ENCODE results near the gene METTL2A. TPM values are rescaled to one million over a fixed set of nuclear protein-coding genes. Genes with fewer than 3 reads are reported as not detected.
A peak's percentile ranks its signal among the peaks of the same experiment; 100 is the strongest.
"Not testable (repeated sequence)": the region's sequence is repeated elsewhere in the genome, so short reads cannot be mapped to it uniquely, and the experiment has no call there.

The METTL2A gene
- total and polyA plus RNA-seq, 4 donors, result 6.3 to 14.1 (median 9.2) TPM

DNA sequence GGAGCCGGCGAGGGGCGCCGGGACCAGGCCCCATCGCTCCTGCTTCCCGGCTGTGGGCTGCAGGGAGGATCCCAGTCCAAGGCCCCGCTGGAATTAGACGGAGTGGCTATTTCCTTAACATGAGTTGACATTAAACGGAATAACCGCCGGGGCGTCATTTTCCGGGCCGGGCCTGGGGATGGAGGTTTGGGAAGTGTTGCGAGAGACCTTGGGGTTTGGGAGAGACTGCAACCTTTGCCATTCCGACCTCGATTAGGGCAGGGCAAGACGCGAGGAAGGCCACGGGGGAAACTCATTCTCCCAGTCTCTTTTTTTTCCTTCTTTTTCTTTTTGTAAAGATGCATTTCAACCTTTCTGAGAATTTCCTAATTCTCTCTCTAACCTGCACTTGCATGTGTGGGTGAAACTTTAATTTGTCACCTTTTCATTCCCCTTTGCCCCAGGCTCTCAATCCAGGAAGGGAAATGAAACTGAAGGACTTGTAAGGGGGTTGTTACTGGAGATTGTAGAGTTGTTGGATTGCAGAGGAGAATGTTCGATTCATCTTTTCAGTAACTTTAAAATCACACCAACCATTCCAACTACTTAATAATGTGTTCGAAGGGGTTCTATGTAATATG is 56.1 kb downstream of the METTL2A start:
- peak; percentile 49 for DNase-seq (ENCODE audit: low spot score)
- Histone ChIP-seq H3K4me3 (ENCODE audit: low read depth in 1 of 3, low read length in 3 of 3) (peak overlapping the region; percentile 35 to 89 (median 72)), H3K9ac (ENCODE audit: low read depth in 1 of 2, low read length in 2 of 2) (peak overlapping the region; percentile 60 to 75), H3K27ac (ENCODE audit: low read depth in 1 of 2, low read length in 2 of 2) (peak overlapping the region; percentile 63 to 67)
- not testable (repeated sequence) for H3K4me1 ChIP-seq (ENCODE audit: control insufficient read depth in 4 of 4, insufficient read depth in 4 of 4, low read length in 3 of 4); H3K36me3 ChIP-seq (ENCODE audit: control insufficient read depth in 4 of 4, insufficient read depth in 3 of 4, low read depth in 1 of 4, low read length in 3 of 4); H3K27me3 ChIP-seq (ENCODE audit: control insufficient read depth in 4 of 4, insufficient read depth in 4 of 4, low read length in 3 of 4); H3K9me3 ChIP-seq (ENCODE audit: control insufficient read depth in 4 of 4, low read length in 3 of 4)
- WGBS, result 2% methylated on average over 22 of the region's 22 CpGs

DNA sequence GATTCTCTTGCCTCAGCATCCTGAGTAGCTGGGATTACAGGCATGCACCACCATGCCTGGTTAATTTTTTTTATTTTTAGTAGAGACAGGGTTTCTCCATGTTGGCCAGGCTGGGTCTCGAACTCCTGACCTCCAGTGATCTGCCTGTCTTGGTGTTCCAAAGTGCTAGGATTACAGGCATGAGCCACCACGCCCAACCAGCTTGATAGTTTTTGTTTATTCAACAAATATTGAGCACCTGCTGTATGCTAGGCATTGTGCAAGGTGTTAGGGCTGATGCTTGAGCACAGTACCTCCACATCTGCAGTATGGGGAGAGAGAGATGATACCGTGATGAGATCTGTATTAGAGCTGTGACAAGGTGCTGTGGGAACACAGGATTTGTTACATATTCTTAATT is 58.9 kb downstream of the METTL2A start:
- not testable (repeated sequence) for DNase-seq (ENCODE audit: low spot score); H3K9ac ChIP-seq (ENCODE audit: low read depth in 1 of 2, low read length in 2 of 2); H3K4me1 ChIP-seq (ENCODE audit: control insufficient read depth in 4 of 4, insufficient read depth in 4 of 4, low read length in 3 of 4); H3K36me3 ChIP-seq (ENCODE audit: control insufficient read depth in 4 of 4, insufficient read depth in 3 of 4, low read depth in 1 of 4, low read length in 3 of 4); H3K27me3 ChIP-seq (ENCODE audit: control insufficient read depth in 4 of 4, insufficient read depth in 4 of 4, low read length in 3 of 4); H3K4me3 ChIP-seq (ENCODE audit: low read depth in 1 of 3, low read length in 3 of 3); H3K9me3 ChIP-seq (ENCODE audit: control insufficient read depth in 4 of 4, low read length in 3 of 4); H3K27ac ChIP-seq (ENCODE audit: low read depth in 1 of 2, low read length in 2 of 2)
- 92% methylated on average over 3 of the region's 3 CpGs for WGBS

DNA sequence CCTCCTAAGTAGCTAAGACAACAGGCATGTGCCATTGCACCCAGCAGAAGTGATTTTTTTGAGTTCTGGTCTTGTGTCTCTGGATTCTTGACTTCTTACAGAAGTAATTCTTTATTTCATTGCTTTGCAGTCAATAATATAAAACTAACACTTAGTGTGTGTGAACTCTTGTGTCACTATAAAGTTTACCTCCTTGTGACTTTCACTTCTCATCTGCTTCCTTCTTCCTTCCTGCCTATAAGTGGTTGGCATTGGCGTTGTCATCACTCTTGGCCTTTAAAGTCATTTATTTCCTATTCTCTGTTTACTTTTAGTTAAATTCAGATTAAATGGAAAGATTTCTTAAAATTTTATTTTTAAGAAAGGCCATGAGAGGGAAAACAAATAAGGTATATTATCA is 67.3 kb downstream of the METTL2A start:
- H3K36me3 ChIP-seq (ENCODE audit: control insufficient read depth in 4 of 4, insufficient read depth in 3 of 4, low read depth in 1 of 4, low read length in 3 of 4); DNase-seq (ENCODE audit: low spot score); H3K9me3 ChIP-seq (ENCODE audit: control insufficient read depth in 4 of 4, low read length in 3 of 4); H3K27me3 ChIP-seq (ENCODE audit: control insufficient read depth in 4 of 4, insufficient read depth in 4 of 4, low read length in 3 of 4); H3K27ac ChIP-seq (ENCODE audit: low read depth in 1 of 2, low read length in 2 of 2); H3K9ac ChIP-seq (ENCODE audit: low read depth in 1 of 2, low read length in 2 of 2); H3K4me1 ChIP-seq (ENCODE audit: control insufficient read depth in 4 of 4, insufficient read depth in 4 of 4, low read length in 3 of 4); H3K4me3 ChIP-seq (ENCODE audit: low read depth in 1 of 3, low read length in 3 of 3): not testable (repeated sequence)
- WGBS, result 80% methylated on average over 1 of the region's 1 CpG

DNA sequence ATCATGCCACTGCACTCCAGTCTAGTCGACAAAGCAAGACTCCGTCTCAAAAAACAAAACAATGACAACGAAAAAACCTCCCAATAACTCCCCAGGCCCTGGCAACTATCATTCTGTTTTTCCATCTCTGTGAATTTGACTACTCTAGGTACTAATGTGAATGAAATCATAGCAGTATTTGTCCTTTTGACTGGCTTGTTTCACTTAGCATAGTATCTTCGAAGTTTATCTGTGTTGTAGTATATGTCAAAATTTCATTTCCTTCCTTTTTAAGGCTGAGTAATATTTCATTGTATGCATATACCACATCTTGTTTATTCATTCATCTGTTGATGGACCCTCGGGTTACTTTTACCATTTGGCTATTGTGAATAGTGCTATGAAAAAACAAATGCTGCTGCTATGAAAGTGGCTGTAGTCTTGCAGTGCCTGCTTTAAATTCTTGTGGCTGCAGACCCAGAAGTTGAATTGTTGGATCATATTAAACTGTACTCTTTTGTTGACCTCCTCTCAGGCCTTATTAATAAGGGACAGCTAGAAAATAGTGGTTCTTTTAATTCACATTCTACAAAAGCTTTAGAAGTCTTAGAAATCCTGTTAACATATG is 69.5 kb downstream of the METTL2A start:
- DNase-seq (ENCODE audit: low spot score); H3K36me3 ChIP-seq (ENCODE audit: control insufficient read depth in 4 of 4, insufficient read depth in 3 of 4, low read depth in 1 of 4, low read length in 3 of 4); H3K9ac ChIP-seq (ENCODE audit: low read depth in 1 of 2, low read length in 2 of 2); H3K9me3 ChIP-seq (ENCODE audit: control insufficient read depth in 4 of 4, low read length in 3 of 4); H3K27me3 ChIP-seq (ENCODE audit: control insufficient read depth in 4 of 4, insufficient read depth in 4 of 4, low read length in 3 of 4); H3K4me3 ChIP-seq (ENCODE audit: low read depth in 1 of 3, low read length in 3 of 3); H3K4me1 ChIP-seq (ENCODE audit: control insufficient read depth in 4 of 4, insufficient read depth in 4 of 4, low read length in 3 of 4); H3K27ac ChIP-seq (ENCODE audit: low read depth in 1 of 2, low read length in 2 of 2): not testable (repeated sequence)
- 85% methylated on average over 5 of the region's 5 CpGs for WGBS

DNA sequence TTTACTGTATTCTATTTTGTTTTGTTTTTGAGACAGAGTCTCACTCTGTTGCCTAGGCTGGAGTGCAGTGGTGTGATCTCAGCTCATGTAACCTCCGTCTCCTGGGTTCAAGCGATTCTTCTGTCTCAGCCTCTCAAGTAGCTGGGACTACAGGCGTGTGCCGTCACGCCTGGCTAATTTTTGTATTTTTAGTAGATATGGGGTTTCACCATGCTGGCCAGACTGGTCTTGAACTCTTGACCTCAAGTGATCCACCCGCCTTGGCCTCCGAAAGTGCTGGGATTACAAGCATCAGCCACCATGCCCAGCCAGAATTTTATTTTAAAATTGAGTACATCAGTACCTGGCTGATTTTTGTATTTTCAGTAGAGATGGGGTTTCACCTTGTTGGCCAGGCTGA is 70.4 kb downstream of the METTL2A start:
- 98% methylated on average over 7 of the region's 7 CpGs for WGBS
- not testable (repeated sequence) for H3K9ac ChIP-seq (ENCODE audit: low read depth in 1 of 2, low read length in 2 of 2); H3K27me3 ChIP-seq (ENCODE audit: control insufficient read depth in 4 of 4, insufficient read depth in 4 of 4, low read length in 3 of 4); H3K4me3 ChIP-seq (ENCODE audit: low read depth in 1 of 3, low read length in 3 of 3); H3K9me3 ChIP-seq (ENCODE audit: control insufficient read depth in 4 of 4, low read length in 3 of 4); H3K27ac ChIP-seq (ENCODE audit: low read depth in 1 of 2, low read length in 2 of 2); DNase-seq (ENCODE audit: low spot score); H3K4me1 ChIP-seq (ENCODE audit: control insufficient read depth in 4 of 4, insufficient read depth in 4 of 4, low read length in 3 of 4); H3K36me3 ChIP-seq (ENCODE audit: control insufficient read depth in 4 of 4, insufficient read depth in 3 of 4, low read depth in 1 of 4, low read length in 3 of 4)

DNA sequence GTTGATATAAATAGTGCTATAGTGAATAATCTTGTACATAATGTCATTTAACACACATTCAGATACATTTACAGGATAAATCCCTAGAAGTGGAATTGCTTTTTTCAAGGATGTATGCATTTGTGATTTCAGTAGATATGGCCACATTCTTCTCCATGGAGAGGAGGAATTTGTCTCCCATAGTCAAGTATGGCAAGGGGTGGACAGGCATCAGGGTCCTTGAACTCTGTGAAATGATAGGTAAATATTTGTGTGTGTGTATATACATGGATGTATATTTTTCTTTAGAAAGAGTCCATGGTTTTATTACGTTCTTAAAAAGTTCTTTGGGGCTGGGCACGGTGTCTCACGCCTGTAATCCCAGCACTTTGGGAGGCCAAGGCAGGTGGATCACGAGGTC is 72.6 kb downstream of the METTL2A start:
- H3K4me1 ChIP-seq (ENCODE audit: control insufficient read depth in 4 of 4, insufficient read depth in 4 of 4, low read length in 3 of 4); H3K9me3 ChIP-seq (ENCODE audit: control insufficient read depth in 4 of 4, low read length in 3 of 4); H3K27ac ChIP-seq (ENCODE audit: low read depth in 1 of 2, low read length in 2 of 2); H3K36me3 ChIP-seq (ENCODE audit: control insufficient read depth in 4 of 4, insufficient read depth in 3 of 4, low read depth in 1 of 4, low read length in 3 of 4); H3K9ac ChIP-seq (ENCODE audit: low read depth in 1 of 2, low read length in 2 of 2); H3K4me3 ChIP-seq (ENCODE audit: low read depth in 1 of 3, low read length in 3 of 3); H3K27me3 ChIP-seq (ENCODE audit: control insufficient read depth in 4 of 4, insufficient read depth in 4 of 4, low read length in 3 of 4); DNase-seq (ENCODE audit: low spot score): not testable (repeated sequence)
- WGBS, result 98% methylated on average over 4 of the region's 4 CpGs

DNA sequence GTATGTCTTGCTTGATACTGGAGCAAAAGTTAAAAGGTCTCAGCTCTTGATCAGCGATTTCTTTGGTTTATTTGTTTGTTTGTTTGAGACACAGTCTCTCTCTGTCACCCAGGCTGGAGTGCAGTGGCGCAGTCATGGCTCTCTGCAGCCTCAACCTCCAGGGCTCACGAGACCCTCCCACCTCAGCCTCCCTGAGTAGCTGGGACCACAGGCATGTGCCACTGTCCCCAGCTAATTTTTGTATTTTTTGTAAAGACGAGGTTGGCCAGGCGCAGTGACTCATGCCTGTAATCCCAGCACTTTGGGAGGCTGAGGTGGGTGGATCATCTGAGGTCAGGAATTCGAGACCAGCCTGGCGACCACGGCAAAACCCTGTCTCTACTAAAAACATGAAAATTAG is 75.1 kb downstream of the METTL2A start:
- H3K4me1 ChIP-seq (ENCODE audit: control insufficient read depth in 4 of 4, insufficient read depth in 4 of 4, low read length in 3 of 4); H3K9ac ChIP-seq (ENCODE audit: low read depth in 1 of 2, low read length in 2 of 2); H3K9me3 ChIP-seq (ENCODE audit: control insufficient read depth in 4 of 4, low read length in 3 of 4); H3K27ac ChIP-seq (ENCODE audit: low read depth in 1 of 2, low read length in 2 of 2); DNase-seq (ENCODE audit: low spot score); H3K36me3 ChIP-seq (ENCODE audit: control insufficient read depth in 4 of 4, insufficient read depth in 3 of 4, low read depth in 1 of 4, low read length in 3 of 4); H3K27me3 ChIP-seq (ENCODE audit: control insufficient read depth in 4 of 4, insufficient read depth in 4 of 4, low read length in 3 of 4); H3K4me3 ChIP-seq (ENCODE audit: low read depth in 1 of 3, low read length in 3 of 3): not testable (repeated sequence)
- WGBS, result 94% methylated on average over 8 of the region's 8 CpGs
